ENCODE measurements around the gene TGM6.

GRCh38 chr20:2348336-2348735, 32.4 kb upstream of the TGM6 start:
- TF ChIP-seq POLR2AphosphoS5 (IDR thresholded peaks at IDR 0.05; ENCODE audit: low read depth) (no peak), CTCF (IDR thresholded peaks at IDR 0.05; ENCODE audit: insufficient read depth, low read length) (no peak), GABPA (IDR thresholded peaks at IDR 0.05; ENCODE audit: low read depth) (no peak), REST (IDR thresholded peaks at IDR 0.05; ENCODE audit: insufficient replicate concordance, low read depth) (no peak), SPI1 (IDR thresholded peaks at IDR 0.05; ENCODE audit: borderline replicate concordance, low read depth) (no peak)

All from HL-60 (cell line).